Endothelial cell of umbilical vein (primary cell): Measurements from ENCODE around the gene ENKD1. TPM values are rescaled to one million over a fixed set of nuclear protein-coding genes. Genes with fewer than 3 reads are reported as not detected.

ENCODE experiments used
- BruUV-seq: library from RNA; stranded (reverse); fragments of 400-500 nt; replicated peaks from 2 replicates; lab custom pipeline; 2021; lab: Mats Ljungman, UMichigan
- CTCF ChIA-PET: fragments of 300-600, 350-600 bp; sonication (Branson Sonifier 250); formaldehyde crosslinking; loops from one replicate; lab custom pipeline; 2021; ENCODE audit warnings: antibody characterized with exemption, inconsistent platforms; lab: Charles Lee
- POLR2A ChIA-PET: fragments of 300-600, 350-600 bp; sonication (Branson Sonifier 250); formaldehyde crosslinking; loops from one replicate; lab custom pipeline; 2021; ENCODE audit warnings: antibody characterized with exemption, inconsistent platforms; lab: Charles Lee
- DNase-seq: peaks from one replicate; pipeline ENCODE4 v3.0.0-alpha.2; 2011; ENCODE audit warnings: low read depth, low spot score
- FAIRE-seq: peaks from 2 replicates; lab custom pipeline; 2011; peaks lifted over from hg19 to GRCh38; lab: Jason Lieb, UNC
- H2AFZ ChIP-seq: 2 replicates; pipeline ENCODE4 v1.6.0; 2012; ENCODE audit warnings: low read depth, low read length, control low read depth, inconsistent platforms
- H3K27ac ChIP-seq: 2 replicates; pipeline ENCODE4 v1.5.1; 2011; ENCODE audit warnings: low read depth, mild to moderate bottlenecking, control low read depth, low read length, moderate library complexity; ENCODE audit not compliant: insufficient read depth
- H3K27me3 ChIP-seq, 2 experiments: 2 replicates each; pipeline versions ENCODE4 v1.6.0 to v1.6.1; 2011; ENCODE audit warnings: low read length in 2 of 2, mixed read lengths in 1 of 2; ENCODE audit not compliant: control insufficient read depth in 2 of 2, insufficient read depth in 2 of 2
- H3K36me3 ChIP-seq, 2 experiments: 2 replicates in 1 of 2; 3 replicates in 1 of 2; pipeline ENCODE4 v1.5.1; 2011; ENCODE audit warnings: low read length in 2 of 2, mild to moderate bottlenecking in 1 of 2, moderate library complexity in 1 of 2; ENCODE audit not compliant: control insufficient read depth in 2 of 2, insufficient read depth in 2 of 2; ENCODE audit errors: extremely low read depth in 1 of 2
- H3K4me1 ChIP-seq: 3 replicates; pipeline ENCODE4 v1.5.1; 2011; ENCODE audit warnings: mild to moderate bottlenecking, low read length; ENCODE audit not compliant: control insufficient read depth, insufficient read depth; ENCODE audit errors: extremely low read depth
- H3K4me2 ChIP-seq: 2 replicates; pipeline ENCODE4 v1.6.1; 2011; ENCODE audit warnings: low read length, control low read depth, mixed read lengths; ENCODE audit not compliant: insufficient read depth
- H3K4me3 ChIP-seq, 3 experiments: fragments of 200-600 bp in 1 of 3; sonication (generic), shearing (Covaris generic) in 1 of 3; replicated peaks in 1 of 3; 2 replicates each; pipeline ENCODE4 v1.5.1; 2011 to 2016; ENCODE audit warnings: control low read depth in 3 of 3, low read length in 3 of 3, mild to moderate bottlenecking in 2 of 3, inconsistent platforms in 1 of 3, low read depth in 1 of 3, moderate library complexity in 1 of 3; ENCODE audit not compliant: insufficient read depth in 1 of 3
- H3K79me2 ChIP-seq: 2 replicates; pipeline ENCODE4 v1.6.0; 2012; ENCODE audit warnings: low read length, inconsistent platforms; ENCODE audit not compliant: control insufficient read depth, insufficient read depth
- H3K9ac ChIP-seq: replicated peaks from 2 replicates; pipeline ENCODE3; 2011; ENCODE audit warnings: low read length, control low read depth; ENCODE audit not compliant: insufficient read depth; ENCODE audit errors: extremely low read depth
- H3K9me1 ChIP-seq: replicated peaks from 3 replicates; pipeline ENCODE4 v1.6.0; 2011; ENCODE audit warnings: mild to moderate bottlenecking, low read length; ENCODE audit not compliant: control insufficient read depth, insufficient read depth; ENCODE audit errors: extremely low read depth
- H3K9me3 ChIP-seq: replicated peaks from 2 replicates; pipeline ENCODE4 v1.5.1; 2012; ENCODE audit warnings: low read length, inconsistent platforms; ENCODE audit not compliant: control insufficient read depth, insufficient read depth
- H4K20me1 ChIP-seq: replicated peaks from 2 replicates; pipeline ENCODE3; 2011; ENCODE audit warnings: mild to moderate bottlenecking, low read length; ENCODE audit not compliant: control insufficient read depth, insufficient read depth; ENCODE audit errors: extremely low read depth
- EZH2 ChIP-seq: IDR thresholded peaks from 2 replicates; pipeline ENCODE4 v1.6.1; 2012; ENCODE audit warnings: borderline replicate concordance, low read depth, mild to moderate bottlenecking, moderate library complexity, low read length, inconsistent platforms; ENCODE audit not compliant: severe bottlenecking
- FOS ChIP-seq: IDR thresholded peaks from 2 replicates; pipeline ENCODE4 v1.6.1; 2011; ENCODE audit warnings: mild to moderate bottlenecking, low read length, moderate library complexity, borderline replicate concordance; ENCODE audit not compliant: insufficient read depth
- GATA2 ChIP-seq: IDR thresholded peaks from 2 replicates; pipeline ENCODE4 v1.7.0; 2011; ENCODE audit warnings: low read depth, mild to moderate bottlenecking, moderate library complexity, mixed read lengths, low read length; ENCODE audit not compliant: insufficient read length, insufficient read depth
- JUN ChIP-seq: IDR thresholded peaks from 2 replicates; pipeline ENCODE4 v1.6.1; 2011; ENCODE audit warnings: borderline replicate concordance, low read depth; ENCODE audit not compliant: insufficient read length, insufficient read depth
- MAX ChIP-seq: IDR thresholded peaks from 2 replicates; pipeline ENCODE4 v1.6.1; 2011; ENCODE audit not compliant: insufficient read depth, insufficient read length
- MYC ChIP-seq: IDR thresholded peaks from one replicate; pipeline ENCODE4 v1.6.1; 2011; ENCODE audit warnings: mild to moderate bottlenecking, low read depth, low read length
- POLR2A ChIP-seq: IDR thresholded peaks from 2 replicates; pipeline ENCODE4 v1.6.1; 2012; ENCODE audit warnings: low read depth, mild to moderate bottlenecking, control low read depth, low read length
- POLR2AphosphoS5 ChIP-seq: IDR thresholded peaks from 2 replicates; pipeline ENCODE4 v1.6.1; 2012; ENCODE audit warnings: low read depth, mild to moderate bottlenecking, control low read depth, low read length, moderate library complexity; ENCODE audit not compliant: insufficient read depth
- dilution Hi-C: fragments of 300-500 bp; cut with MboI; formaldehyde crosslinking; loops from one replicate; pipeline ENCODE4 v1.15.0; 2019; ENCODE audit warnings: low sequenced_read_pairs; ENCODE audit not compliant: extremely low pct_ligation_motif_present
- intact Hi-C: fragments of 100-400 bp; cut with micrococcal nuclease; formaldehyde crosslinking; loops from one replicate; pipeline ENCODE4 v1.10.0; 2022
- polyA plus RNA-seq, 4 experiments: library from polyadenylated mRNA; depleted of rRNA in 3 of 4; stranded (reverse) in 3 of 4; unstranded in 1 of 4; fragments of >200 nt; gene quantifications; 2 replicates each; pipeline versions ENCODE4 v1.2.1 to v1.2.3, GENCODE V29; 2011 to 2012; ENCODE audit warnings: missing spikeins in 1 of 4
- total RNA-seq: library from RNA; stranded (reverse); gene quantifications from 2 replicates; pipeline ENCODE4 v1.2.3, GENCODE V29; 2021

The ENKD1 gene
- total and polyA plus RNA-seq, 2 donors (not counting 3 experiments of a cell fraction or from before 2014, with no cell fraction given), result 16.7 to 17.3 TPM

- TF ChIP-seq POLR2AphosphoS5 (no peak), POLR2A (no peak), MAX (no peak), EZH2 (no peak), JUN (no peak), FOS (no peak), GATA2 (no peak), MYC (no peak)
- Histone ChIP-seq H3K9ac (no peak overlapping the region), H3K4me2 (no peak overlapping the region), H3K9me1 (no peaks in the 10 kb centered on the region), H3K27me3 (no peaks in the 10 kb centered on the region), H3K27ac (no peak overlapping the region), H4K20me1 (no peaks in the 10 kb centered on the region), H3K4me3 (no peak overlapping the region), H2AFZ (no peak overlapping the region), H3K4me1 (peaks cover 24% of the 10 kb centered on the region), H3K9me3 (no peaks in the 10 kb centered on the region), H3K36me3 (peaks cover 0 to 6% of the 10 kb centered on the region in 2 experiments), H3K79me2 (no peaks in the 10 kb centered on the region)
- CTCF ChIA-PET, result interaction anchor here (1.2 to 12.7 kb wide), 5 partner anchors 9 to 143 kb away, joined by 3 to 163 read pairs (median 5); partner anchors contain the start of gene CARMIL2
- intact Hi-C loops, result no loop called here
- FAIRE-seq, result no peak
- POLR2A ChIA-PET, result interaction anchor here (0.6 kb wide), 1 partner anchor 120 kb away, joined by 3 read pairs; no protein-coding TSS in a partner anchor
- dilution Hi-C loops, result no loop called here
- DNase-seq, result no peak
- no TSS peak for BruUV-seq
Measured at GRCh38 chr16:67663877-67664222, 2.7 kb downstream of the ENKD1 start.
